Measurements from ENCODE around the gene XG. TPM values are rescaled to one million over a fixed set of nuclear protein-coding genes. Genes with fewer than 3 reads are reported as not detected.
"Not testable (repeated sequence)": the region's sequence is repeated elsewhere in the genome, so short reads cannot be mapped to it uniquely, and the experiment has no call there.

Gene XG
- total and polyA plus RNA-seq, 7 experiments from 2014 or later = 0.22 to 0.71 TPM; not detected in 5

- H3K27me3 Mint-ChIP-seq = peaks cover 0 to 4% (median 0%) of the 10 kb centered on the region in 5 donors
- intact Hi-C loops (cut with micrococcal nuclease) = no loop called here
- CTCF ChIA-PET = no interaction called here
Observed at GRCh38 chrX:2748171-2748814, 3.5 kb upstream of the XG start.

GRCh38 chrX:2748815-2749188 lies 3.0 kb upstream of the XG start:
- ChIA-PET POLR2A (no interaction called here), CTCF (no interaction called here)
- ATAC-seq (no peak), DNase-seq (no peak)
- H3K4me3 Mint-ChIP-seq = no peak overlapping the region
- peaks cover 0 to 4% (median 0%) of the 10 kb centered on the region in 5 donors for H3K27me3 Mint-ChIP-seq
- H3K36me3 Mint-ChIP-seq = peaks cover 0 to under 1% (median 0%) of the 10 kb centered on the region in 5 donors
- no peak overlapping the region for H3K27ac Mint-ChIP-seq
- peaks cover 0 to 2% (median 0%) of the 10 kb centered on the region in 11 donors for H3K9me3 Mint-ChIP-seq
- H3K4me1 ChIP-seq (ENCODE audit: control insufficient read depth in 2 of 2, insufficient read depth in 2 of 2, low read length in 2 of 2) = no peaks in the 10 kb centered on the region
- H3K4me3 ChIP-seq (ENCODE audit: low read length) = no peak overlapping the region
- no peaks in the 10 kb centered on the region for H3K9me3 ChIP-seq (ENCODE audit: control insufficient read depth in 2 of 3, low read length in 3 of 3)
- H3K4me1 Mint-ChIP-seq = peaks cover 0 to 4% (median 0%) of the 10 kb centered on the region in 7 donors
- no peak overlapping the region for H3K27ac ChIP-seq (ENCODE audit: low read depth, low read length)
- no peaks in the 10 kb centered on the region for H3K36me3 ChIP-seq (ENCODE audit: control insufficient read depth in 2 of 3, insufficient read depth in 3 of 3, low read length in 3 of 3)
- intact Hi-C loops (cut with micrococcal nuclease) = no loop called here
- no peaks in the 10 kb centered on the region for H3K27me3 ChIP-seq (ENCODE audit: control insufficient read depth in 2 of 2, insufficient read depth in 2 of 2, low read length in 2 of 2)

More at GRCh38 chrX:2748171-2748814, 3.5 kb upstream of the XG start:
- H3K4me1 ChIP-seq (ENCODE audit: control insufficient read depth in 2 of 2, insufficient read depth in 2 of 2, low read length in 2 of 2) = no peaks in the 10 kb centered on the region
- POLR2A ChIA-PET = no interaction called here
- DNase-seq = no peak
- no peaks in the 10 kb centered on the region for H3K27me3 ChIP-seq (ENCODE audit: control insufficient read depth in 2 of 2, insufficient read depth in 2 of 2, low read length in 2 of 2)
- Mint-ChIP-seq H3K36me3 (peaks cover 0 to 5% (median under 1%) of the 10 kb centered on the region in 5 donors), H3K9me3 (peaks cover 0 to 2% (median 0%) of the 10 kb centered on the region in 11 donors), H3K4me3 (no peak overlapping the region), H3K4me1 (peaks cover 0 to 4% (median 0%) of the 10 kb centered on the region in 7 donors), H3K27ac (no peak overlapping the region)
- H3K9me3 ChIP-seq (ENCODE audit: control insufficient read depth in 2 of 3, low read length in 3 of 3) = no peaks in the 10 kb centered on the region
- ATAC-seq = no peak
- no peaks in the 10 kb centered on the region for H3K36me3 ChIP-seq (ENCODE audit: control insufficient read depth in 2 of 3, insufficient read depth in 3 of 3, low read length in 3 of 3)
- no peak overlapping the region for H3K27ac ChIP-seq (ENCODE audit: low read depth, low read length)
- H3K4me3 ChIP-seq (ENCODE audit: low read length) = no peak overlapping the region

GRCh38 chrX:2751291-2751690 lies 549 bp upstream of the XG start:
- Histone ChIP-seq H3K36me3 (ENCODE audit: control insufficient read depth in 2 of 3, insufficient read depth in 3 of 3, low read length in 3 of 3) (no peaks in the 10 kb centered on the region), H3K27ac (ENCODE audit: low read depth, low read length) (no peak overlapping the region), H3K4me3 (ENCODE audit: low read length) (no peak overlapping the region), H3K27me3 (ENCODE audit: control insufficient read depth in 2 of 2, insufficient read depth in 2 of 2, low read length in 2 of 2) (no peaks in the 10 kb centered on the region), H3K4me1 (ENCODE audit: control insufficient read depth in 2 of 2, insufficient read depth in 2 of 2, low read length in 2 of 2) (no peaks in the 10 kb centered on the region), H3K9me3 (ENCODE audit: control insufficient read depth in 2 of 3, low read length in 3 of 3) (no peaks in the 10 kb centered on the region)
- Mint-ChIP-seq H3K4me1 (peaks cover 0 to 4% (median 0%) of the 10 kb centered on the region in 7 donors), H3K9me3 (peaks cover 0 to 2% (median 0%) of the 10 kb centered on the region in 11 donors), H3K36me3 (no peaks in the 10 kb centered on the region), H3K27ac (no peak overlapping the region), H3K4me3 (no peak overlapping the region), H3K27me3 (peaks cover 0 to 4% (median 0%) of the 10 kb centered on the region in 5 donors)
- DNase-seq (no peak), ATAC-seq (no peak)
- ChIA-PET CTCF (no interaction called here), POLR2A (no interaction called here)
- intact Hi-C loops (cut with micrococcal nuclease) = no loop called here

GRCh38 chrX:2752441-2752840 lies 601 bp downstream of the XG start:
- H3K27me3 Mint-ChIP-seq; DNase-seq; H3K27ac Mint-ChIP-seq; H3K4me1 Mint-ChIP-seq; H3K27ac ChIP-seq (ENCODE audit: low read depth, low read length); H3K4me1 ChIP-seq (ENCODE audit: control insufficient read depth in 2 of 2, insufficient read depth in 2 of 2, low read length in 2 of 2); H3K4me3 ChIP-seq (ENCODE audit: low read length); H3K27me3 ChIP-seq (ENCODE audit: control insufficient read depth in 2 of 2, insufficient read depth in 2 of 2, low read length in 2 of 2); H3K9me3 ChIP-seq (ENCODE audit: control insufficient read depth in 2 of 3, low read length in 3 of 3); H3K4me3 Mint-ChIP-seq; intact Hi-C loops (cut with micrococcal nuclease); ATAC-seq; H3K9me3 Mint-ChIP-seq; CTCF ChIA-PET; H3K36me3 Mint-ChIP-seq; POLR2A ChIA-PET; H3K36me3 ChIP-seq (ENCODE audit: control insufficient read depth in 2 of 3, insufficient read depth in 3 of 3, low read length in 3 of 3): not testable (repeated sequence)

GRCh38 chrX:2755163-2755715 lies 3.4 kb downstream of the XG start:
- H3K27ac Mint-ChIP-seq; H3K27me3 ChIP-seq (ENCODE audit: control insufficient read depth in 2 of 2, insufficient read depth in 2 of 2, low read length in 2 of 2); POLR2A ChIA-PET; ATAC-seq; H3K36me3 ChIP-seq (ENCODE audit: control insufficient read depth in 2 of 3, insufficient read depth in 3 of 3, low read length in 3 of 3); H3K9me3 ChIP-seq (ENCODE audit: control insufficient read depth in 2 of 3, low read length in 3 of 3); H3K4me3 ChIP-seq (ENCODE audit: low read length); intact Hi-C loops (cut with micrococcal nuclease); H3K9me3 Mint-ChIP-seq; H3K4me3 Mint-ChIP-seq; DNase-seq; CTCF ChIA-PET; H3K27ac ChIP-seq (ENCODE audit: low read depth, low read length); H3K4me1 Mint-ChIP-seq; H3K4me1 ChIP-seq (ENCODE audit: control insufficient read depth in 2 of 2, insufficient read depth in 2 of 2, low read length in 2 of 2); H3K36me3 Mint-ChIP-seq: not testable (repeated sequence)
- peaks cover 0 to 17% (median 4%) of the 10 kb centered on the region in 5 donors for H3K27me3 Mint-ChIP-seq

- POLR2A ChIA-PET = no interaction called here
- peaks cover 0 to 17% (median 4%) of the 10 kb centered on the region in 5 donors for H3K27me3 Mint-ChIP-seq
- H3K4me3 Mint-ChIP-seq = no peak overlapping the region
- H3K4me3 ChIP-seq (ENCODE audit: low read length) = no peak overlapping the region
- DNase-seq (no peak), ATAC-seq (no peak)
- H3K27me3 ChIP-seq (ENCODE audit: control insufficient read depth in 2 of 2, insufficient read depth in 2 of 2, low read length in 2 of 2) = no peaks in the 10 kb centered on the region
- no peaks in the 10 kb centered on the region for H3K36me3 ChIP-seq (ENCODE audit: control insufficient read depth in 2 of 3, insufficient read depth in 3 of 3, low read length in 3 of 3)
- peaks cover 0 to 3% (median 0%) of the 10 kb centered on the region in 11 donors for H3K9me3 Mint-ChIP-seq
- H3K4me1 Mint-ChIP-seq = peaks cover 0 to 4% (median 0%) of the 10 kb centered on the region in 7 donors
- H3K36me3 Mint-ChIP-seq = no peaks in the 10 kb centered on the region
- intact Hi-C loops (cut with micrococcal nuclease) = no loop called here
- no peaks in the 10 kb centered on the region for H3K9me3 ChIP-seq (ENCODE audit: control insufficient read depth in 2 of 3, low read length in 3 of 3)
- H3K4me1 ChIP-seq (ENCODE audit: control insufficient read depth in 2 of 2, insufficient read depth in 2 of 2, low read length in 2 of 2) = no peaks in the 10 kb centered on the region
- no peak overlapping the region for H3K27ac Mint-ChIP-seq
- no peak overlapping the region for H3K27ac ChIP-seq (ENCODE audit: low read depth, low read length)
- CTCF ChIA-PET = no interaction called here
Observed at GRCh38 chrX:2756548-2756947, 4.7 kb downstream of the XG start.

- CTCF ChIA-PET = no interaction called here
- Mint-ChIP-seq H3K27ac (no peak overlapping the region), H3K4me1 (peaks cover 0 to 12% (median 7%) of the 10 kb centered on the region in 7 donors), H3K4me3 (no peak overlapping the region), H3K27me3 (peaks cover 0 to 13% (median 0%) of the 10 kb centered on the region in 5 donors), H3K9me3 (peaks cover 0 to 3% (median 0%) of the 10 kb centered on the region in 11 donors), H3K36me3 (no peaks in the 10 kb centered on the region)
- ATAC-seq = no peak
- POLR2A ChIA-PET = no interaction called here
- no peak overlapping the region for H3K4me3 ChIP-seq (ENCODE audit: low read length)
- H3K9me3 ChIP-seq (ENCODE audit: control insufficient read depth in 2 of 3, low read length in 3 of 3) = no peaks in the 10 kb centered on the region
- no peak for DNase-seq
- no peak overlapping the region for H3K27ac ChIP-seq (ENCODE audit: low read depth, low read length)
- intact Hi-C loops (cut with micrococcal nuclease) = no loop called here
- no peaks in the 10 kb centered on the region for H3K36me3 ChIP-seq (ENCODE audit: control insufficient read depth in 2 of 3, insufficient read depth in 3 of 3, low read length in 3 of 3)
- H3K27me3 ChIP-seq (ENCODE audit: control insufficient read depth in 2 of 2, insufficient read depth in 2 of 2, low read length in 2 of 2) = no peaks in the 10 kb centered on the region
- H3K4me1 ChIP-seq (ENCODE audit: control insufficient read depth in 2 of 2, insufficient read depth in 2 of 2, low read length in 2 of 2) = no peaks in the 10 kb centered on the region
Observed at GRCh38 chrX:2761246-2761645, 9.4 kb downstream of the XG start.

Data from naive thymus-derived CD4-positive, alpha-beta T cell (primary cell).